Measurements from ENCODE around the gene PPM1M. TPM values are rescaled to one million over a fixed set of nuclear protein-coding genes. Genes with fewer than 3 reads are reported as not detected.
A peak's percentile ranks its signal among the peaks of the same experiment; 100 is the strongest.

Gene PPM1M
- total RNA-seq, 1 experiment from 2014 or later: 16.2 TPM

DNA sequence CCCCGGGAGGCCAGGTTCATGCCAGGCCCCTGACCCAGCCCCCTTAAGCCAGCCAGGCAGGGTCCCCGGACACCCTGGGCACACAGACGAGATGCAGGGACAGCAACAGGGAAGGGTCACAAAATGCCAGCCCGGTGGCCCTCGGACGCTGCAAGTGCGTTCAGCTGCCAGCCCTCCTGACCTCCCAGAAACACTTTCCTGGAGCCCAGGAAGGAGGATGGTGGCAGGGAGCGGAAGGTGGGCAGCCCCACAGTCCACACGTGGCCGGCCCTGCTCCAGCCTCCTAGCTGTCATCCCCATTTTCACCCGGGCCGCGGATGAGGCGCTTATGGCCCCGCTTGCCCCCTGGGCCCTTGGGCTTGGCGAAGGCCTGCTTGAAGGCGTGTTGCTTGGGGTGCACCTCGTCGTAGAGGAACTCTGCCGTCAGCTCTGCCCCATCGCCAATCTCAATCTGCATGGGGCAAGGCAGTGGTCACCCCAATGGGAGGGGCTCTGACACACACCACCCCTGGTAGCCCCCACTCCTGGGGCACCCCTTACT lies 16.7 kb upstream of the PPM1M start:
- H2AFZ ChIP-seq: no peak overlapping the region
- H3K4me2 ChIP-seq: no peak overlapping the region
- no peak for DNase-seq
- no peak overlapping the region for H3K4me3 ChIP-seq
- H4K20me1 ChIP-seq (ENCODE audit: insufficient read depth): peaks cover 9% of the 10 kb centered on the region
- no peaks in the 10 kb centered on the region for H3K9me3 ChIP-seq (ENCODE audit: insufficient read depth, low read depth)
- no peaks in the 10 kb centered on the region for H3K4me1 ChIP-seq (replicated peaks; ENCODE audit: insufficient read depth)
- peaks cover 7% of the 10 kb centered on the region; the same call in 1 of the 2 replicates for H3K36me3 ChIP-seq (ENCODE audit: low read depth)
- BruUV-seq (replicated peaks): TSS peak; percentile 28
- intact Hi-C loops (cut with micrococcal nuclease; ENCODE audit: unreplicated experiment): no loop called here
- H3K79me2 ChIP-seq (ENCODE audit: low read depth): no peaks in the 10 kb centered on the region; the same call in 1 of the 2 replicates
- POLR2A ChIA-PET (ENCODE audit: unreplicated experiment): no interaction called here
- no peaks in the 10 kb centered on the region for H3K27me3 ChIP-seq (ENCODE audit: insufficient read depth, low read depth)
- no peaks in the 10 kb centered on the region for H3K9me2 ChIP-seq (ENCODE audit: insufficient read depth)
- CTCF ChIA-PET: no interaction called here
- H3K27ac ChIP-seq: no peak overlapping the region
- TF ChIP-seq, protein P1, sequence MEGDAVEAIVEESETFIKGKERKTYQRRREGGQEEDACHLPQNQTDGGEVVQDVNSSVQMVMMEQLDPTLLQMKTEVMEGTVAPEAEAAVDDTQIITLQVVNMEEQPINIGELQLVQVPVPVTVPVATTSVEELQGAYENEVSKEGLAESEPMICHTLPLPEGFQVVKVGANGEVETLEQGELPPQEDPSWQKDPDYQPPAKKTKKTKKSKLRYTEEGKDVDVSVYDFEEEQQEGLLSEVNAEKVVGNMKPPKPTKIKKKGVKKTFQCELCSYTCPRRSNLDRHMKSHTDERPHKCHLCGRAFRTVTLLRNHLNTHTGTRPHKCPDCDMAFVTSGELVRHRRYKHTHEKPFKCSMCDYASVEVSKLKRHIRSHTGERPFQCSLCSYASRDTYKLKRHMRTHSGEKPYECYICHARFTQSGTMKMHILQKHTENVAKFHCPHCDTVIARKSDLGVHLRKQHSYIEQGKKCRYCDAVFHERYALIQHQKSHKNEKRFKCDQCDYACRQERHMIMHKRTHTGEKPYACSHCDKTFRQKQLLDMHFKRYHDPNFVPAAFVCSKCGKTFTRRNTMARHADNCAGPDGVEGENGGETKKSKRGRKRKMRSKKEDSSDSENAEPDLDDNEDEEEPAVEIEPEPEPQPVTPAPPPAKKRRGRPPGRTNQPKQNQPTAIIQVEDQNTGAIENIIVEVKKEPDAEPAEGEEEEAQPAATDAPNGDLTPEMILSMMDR (conservative IDR thresholded peaks at IDR 0.05): no peak
- no peak for TF ChIP-seq EZH2 (IDR thresholded peaks at IDR 0.05; ENCODE audit: low read depth)
- 0 out of 2 replicates have a peak, but pooled peaks cover 3% of the 10 kb centered on the region for H3F3A ChIP-seq (ENCODE audit: insufficient read depth, low read depth)

DNA sequence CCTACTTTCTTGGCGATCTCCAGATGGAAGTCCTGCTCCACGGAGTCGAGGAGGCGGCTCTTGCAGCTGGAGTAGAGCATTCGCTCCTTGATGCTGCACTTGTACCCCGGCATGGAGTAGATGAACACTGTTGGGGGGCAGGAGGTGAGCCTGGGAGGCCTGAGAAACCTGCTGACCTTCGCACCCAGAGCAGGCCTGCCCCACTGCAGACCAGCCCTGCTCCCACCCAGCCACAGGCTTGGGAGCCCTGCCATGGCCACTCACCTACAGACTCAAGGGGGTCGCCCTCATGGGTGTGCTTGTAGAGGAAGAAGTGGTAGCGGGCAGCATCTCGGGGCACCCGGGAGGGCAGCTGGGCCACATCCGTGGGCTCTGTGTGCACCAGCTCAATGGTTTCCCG lies 15.9 kb upstream of the PPM1M start:
- peaks cover under 1% of the 10 kb centered on the region for H3K79me2 ChIP-seq (ENCODE audit: low read depth)
- H3K9me3 ChIP-seq (ENCODE audit: insufficient read depth, low read depth): no peaks in the 10 kb centered on the region
- ChIA-PET POLR2A (ENCODE audit: unreplicated experiment) (interaction anchor here (0.5 kb wide), 1 partner anchor 1605 kb away, joined by 3 read pairs; no protein-coding TSS in a partner anchor), CTCF (no interaction called here)
- no peak for DNase-seq
- no TSS peak for BruUV-seq (replicated peaks)
- H3K4me3 ChIP-seq: no peak overlapping the region
- H3K4me2 ChIP-seq: no peak overlapping the region
- H3K27me3 ChIP-seq (ENCODE audit: insufficient read depth, low read depth): no peaks in the 10 kb centered on the region
- no peak overlapping the region for H2AFZ ChIP-seq
- TF ChIP-seq, protein P1 (conservative IDR thresholded peaks at IDR 0.05): no peak
- TF ChIP-seq EZH2 (IDR thresholded peaks at IDR 0.05; ENCODE audit: low read depth): no peak
- intact Hi-C loops (cut with micrococcal nuclease; ENCODE audit: unreplicated experiment): loop anchor here (5.0 kb wide), 1 partner anchor 158 kb away; no protein-coding TSS in a partner anchor
- peaks cover 7% of the 10 kb centered on the region; the same call in 1 of the 2 replicates for H3K36me3 ChIP-seq (ENCODE audit: low read depth)
- no peaks in the 10 kb centered on the region for H3K9me2 ChIP-seq (ENCODE audit: insufficient read depth)
- no peak overlapping the region for H3K27ac ChIP-seq
- no peaks in the 10 kb centered on the region for H3K4me1 ChIP-seq (replicated peaks; ENCODE audit: insufficient read depth)
- H4K20me1 ChIP-seq (ENCODE audit: insufficient read depth): peaks cover 9% of the 10 kb centered on the region
- H3F3A ChIP-seq (ENCODE audit: insufficient read depth, low read depth): 0 out of 2 replicates have a peak, but pooled peaks cover 3% of the 10 kb centered on the region

DNA sequence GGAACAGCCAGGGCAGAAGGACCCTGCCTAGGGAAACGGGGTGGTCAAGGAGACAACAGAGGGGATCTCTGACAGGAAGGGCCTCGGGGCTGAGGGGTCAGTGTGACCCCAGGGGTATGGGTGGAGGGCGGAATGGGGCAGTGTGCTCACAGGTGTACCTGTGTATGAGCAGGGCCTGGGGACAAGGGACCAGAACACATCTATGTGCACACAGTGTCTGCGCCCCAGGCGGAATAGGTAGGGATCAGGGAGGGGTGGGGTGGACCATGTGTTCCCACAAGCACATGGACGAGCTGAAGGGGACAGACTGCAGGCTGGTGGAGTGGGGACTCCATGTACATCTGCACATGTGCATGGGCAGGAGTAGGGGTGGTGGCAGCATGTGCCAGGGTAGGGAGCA lies 15.1 kb upstream of the PPM1M start:
- Histone ChIP-seq H3K9me2 (ENCODE audit: insufficient read depth) (no peaks in the 10 kb centered on the region), H3K9me3 (ENCODE audit: insufficient read depth, low read depth) (no peaks in the 10 kb centered on the region), H3K4me2 (no peak overlapping the region), H3K36me3 (ENCODE audit: low read depth) (peaks cover 7% of the 10 kb centered on the region; the same call in 1 of the 2 replicates), H3K27ac (no peak overlapping the region), H4K20me1 (ENCODE audit: insufficient read depth) (peaks cover 9% of the 10 kb centered on the region), H3K4me1 (replicated peaks; ENCODE audit: insufficient read depth) (0 out of 2 replicates have a peak, but pooled peaks cover 2% of the 10 kb centered on the region), H3K27me3 (ENCODE audit: insufficient read depth, low read depth) (no peaks in the 10 kb centered on the region), H3F3A (ENCODE audit: insufficient read depth, low read depth) (0 out of 2 replicates have a peak, but pooled peaks cover 3% of the 10 kb centered on the region), H3K79me2 (ENCODE audit: low read depth) (peaks cover 8% of the 10 kb centered on the region), H3K4me3 (no peak overlapping the region), H2AFZ (no peak overlapping the region)
- CTCF ChIA-PET: no interaction called here
- peak in 1 of 2 experiments; percentile 26 for DNase-seq
- no peak for TF ChIP-seq EZH2 (IDR thresholded peaks at IDR 0.05; ENCODE audit: low read depth)
- TF ChIP-seq, protein P1 (conservative IDR thresholded peaks at IDR 0.05): no peak
- intact Hi-C loops (cut with micrococcal nuclease; ENCODE audit: unreplicated experiment): loop anchor here (5.0 kb wide), 1 partner anchor 157 kb away; no protein-coding TSS in a partner anchor
- POLR2A ChIA-PET (ENCODE audit: unreplicated experiment): no interaction called here
- BruUV-seq (replicated peaks): no TSS peak
